Stimulated activated CD8-positive, alpha-beta memory T cell treated with anti-CD3 and anti-CD28 coated beads, Interleukin-7, amount 100 ng/mL, for 1 hour (primary cell): Measurements from ENCODE around the gene SFXN5.

Experiments
- DNase-seq, 2 donors: peaks; one replicate each; pipeline ENCODE4 v3.0.0-alpha.2; 2020; ENCODE audit warnings: low read depth in 2 of 2

The SFXN5 gene

DNA sequence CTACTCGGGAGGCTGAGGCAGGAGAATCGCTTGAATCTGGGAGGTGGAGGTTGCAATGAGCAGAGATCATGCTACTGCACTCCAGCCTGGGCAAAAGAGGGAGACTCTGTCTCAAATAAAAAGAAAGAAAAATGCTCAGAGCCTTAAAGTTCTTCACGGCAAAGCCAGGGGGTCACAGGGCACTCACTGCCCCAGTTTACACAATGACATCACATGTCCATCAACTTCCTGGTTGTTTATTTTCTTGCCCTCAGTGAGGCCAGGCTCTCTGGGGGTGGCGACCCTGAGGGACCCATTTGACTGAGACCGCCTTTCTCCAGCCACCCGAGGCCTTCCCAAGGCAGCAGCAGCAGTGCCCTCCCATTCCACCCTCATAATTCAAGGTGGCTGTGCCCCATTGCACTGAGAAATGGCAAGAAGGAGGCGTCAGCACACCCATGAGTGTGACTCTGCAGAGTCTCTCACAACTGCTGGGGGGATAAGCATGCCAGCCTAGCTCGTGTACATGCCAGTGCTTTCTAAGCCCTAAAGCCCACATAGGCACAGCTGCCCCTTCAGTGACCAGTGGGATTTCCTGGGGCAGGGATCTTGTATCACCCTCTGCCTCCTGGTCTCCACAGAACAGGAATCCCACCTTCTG is 50.0 kb downstream of the SFXN5 start:
- DNase-seq: no peak

GRCh38 chr2:73020657-73021370 is 50.7 kb downstream of the SFXN5 start:
- DNase-seq: no peak

GRCh38 chr2:73020306-73020656 is 51.2 kb downstream of the SFXN5 start:
- no peak for DNase-seq

- no peak for DNase-seq
Measured at GRCh38 chr2:73018188-73018825, 53.2 kb downstream of the SFXN5 start.

- no peak for DNase-seq
Measured at GRCh38 chr2:73013936-73014335, 57.6 kb downstream of the SFXN5 start.

GRCh38 chr2:73009177-73009839 is 62.2 kb downstream of the SFXN5 start:
- no peak for DNase-seq

DNA sequence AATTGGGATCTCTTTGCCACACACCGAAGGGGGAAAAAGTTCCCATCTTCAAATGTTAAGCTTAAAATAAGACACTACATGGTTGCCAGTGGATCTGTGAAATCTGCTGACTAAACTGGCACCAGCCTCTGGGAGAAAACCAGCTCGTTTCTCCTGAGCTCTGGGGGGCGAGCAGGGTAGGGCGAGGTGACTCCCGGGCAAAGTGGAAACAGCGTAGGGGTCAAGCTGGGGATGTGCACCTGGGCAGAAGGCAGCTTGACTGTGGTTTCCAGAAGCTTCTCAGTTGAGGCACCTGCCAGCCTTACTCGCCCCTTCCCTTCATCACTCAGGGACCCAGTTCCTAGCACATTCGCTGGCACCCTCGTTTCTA is 62.8 kb downstream of the SFXN5 start:
- no peak for DNase-seq

- DNase-seq: no peak
Measured at GRCh38 chr2:73007991-73008765, 63.3 kb downstream of the SFXN5 start.

DNA sequence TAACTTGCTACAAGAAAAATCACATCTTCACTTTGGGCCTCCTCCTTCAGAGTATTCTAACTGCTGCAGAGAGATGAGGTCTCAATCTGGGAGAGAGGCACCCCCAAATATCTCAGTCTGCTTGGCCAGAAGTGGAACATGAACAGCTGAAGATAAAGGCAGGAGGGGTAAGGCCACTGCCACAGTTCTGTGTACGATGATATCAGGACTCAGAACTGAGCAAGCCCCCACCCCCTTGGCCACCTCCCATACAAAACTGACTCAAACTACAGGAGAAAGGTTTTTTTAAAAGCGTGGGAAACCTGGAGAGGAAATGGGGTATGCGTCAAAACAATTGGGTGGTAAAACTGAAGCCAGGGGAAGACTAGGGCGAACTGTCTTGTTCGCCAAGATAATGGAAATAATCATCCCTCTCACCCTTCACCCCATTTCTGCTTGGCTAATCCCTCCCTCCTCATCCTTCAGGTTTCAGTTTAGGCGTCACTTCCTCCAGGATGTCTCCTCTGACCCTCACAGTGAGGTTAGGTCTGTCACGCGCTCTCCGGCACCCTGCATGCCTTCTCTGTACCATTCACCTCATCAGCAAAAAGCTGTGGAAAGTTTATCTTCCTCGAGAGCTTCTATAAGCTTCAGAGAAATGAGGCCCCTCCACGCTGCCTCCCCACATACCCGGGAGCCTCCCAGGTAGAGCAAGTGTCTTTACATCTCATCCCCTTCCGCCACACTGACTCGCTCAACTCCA is 64.4 kb downstream of the SFXN5 start:
- DNase-seq: no peak

DNA sequence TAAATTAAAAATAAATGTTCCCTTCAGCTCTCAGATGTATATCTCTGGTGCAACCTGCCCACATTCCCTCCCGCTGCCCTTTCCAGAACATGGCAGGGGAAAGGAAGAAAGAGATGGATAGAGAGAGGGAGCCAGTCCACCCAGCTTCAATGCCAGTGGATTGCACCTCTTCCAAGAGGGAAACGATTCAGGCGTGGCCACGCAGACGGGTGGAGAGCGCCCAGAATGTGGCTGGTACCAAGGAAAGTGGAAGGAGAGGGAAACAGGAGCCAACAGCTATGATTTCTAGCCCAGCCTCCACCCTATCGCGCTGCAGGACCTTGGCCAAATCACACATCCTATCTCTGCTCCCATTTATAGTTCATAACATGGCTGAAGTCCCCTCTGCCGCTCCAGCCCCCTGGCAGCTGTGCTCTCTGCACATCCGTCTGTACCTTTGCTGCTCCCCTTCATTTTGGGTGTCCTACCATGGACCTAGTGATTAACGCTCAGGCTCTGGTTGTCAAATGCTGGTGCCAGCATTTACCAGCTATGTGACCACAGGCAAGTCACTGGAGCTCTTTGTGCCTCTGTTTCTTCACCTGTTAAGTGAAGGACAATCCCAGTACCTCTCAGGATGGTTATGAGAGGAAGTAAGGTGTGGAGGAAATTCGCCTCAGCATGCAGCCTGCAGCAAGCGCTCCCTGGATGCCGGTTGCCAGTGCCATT is 66.5 kb downstream of the SFXN5 start:
- DNase-seq: no peak

- no peak for DNase-seq
Measured at GRCh38 chr2:73004466-73004865, 67.0 kb downstream of the SFXN5 start.

DNA sequence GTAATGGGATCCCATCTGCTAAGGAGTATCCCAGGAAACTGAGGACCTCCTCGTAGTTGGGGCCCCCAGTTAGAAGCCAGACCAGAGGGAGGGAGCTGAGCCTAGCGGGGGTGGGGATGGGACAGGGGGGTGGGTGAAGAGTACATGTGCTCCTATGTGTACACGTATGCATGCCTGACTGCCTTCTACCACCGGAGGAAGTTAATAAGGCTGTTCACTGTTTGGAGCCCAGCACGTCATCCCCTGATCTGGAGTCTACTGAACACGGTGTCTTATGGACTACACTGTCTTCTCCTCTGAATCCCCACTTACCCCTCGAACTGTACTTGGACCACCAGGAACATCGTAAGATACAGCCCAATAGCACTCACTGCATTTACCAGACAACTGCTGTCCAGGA is 68.5 kb downstream of the SFXN5 start:
- no peak for DNase-seq

- DNase-seq: no peak
Measured at GRCh38 chr2:73000808-73001570, 70.5 kb downstream of the SFXN5 start.

- DNase-seq: no peak
Measured at GRCh38 chr2:72999729-73000725, 71.5 kb downstream of the SFXN5 start.

GRCh38 chr2:72998724-72999123 is 72.8 kb downstream of the SFXN5 start:
- DNase-seq: no peak

- no peak for DNase-seq
Measured at GRCh38 chr2:72998234-72998651, 73.3 kb downstream of the SFXN5 start.

- DNase-seq: no peak
Measured at GRCh38 chr2:72996117-72996502, 75.4 kb downstream of the SFXN5 start.

DNA sequence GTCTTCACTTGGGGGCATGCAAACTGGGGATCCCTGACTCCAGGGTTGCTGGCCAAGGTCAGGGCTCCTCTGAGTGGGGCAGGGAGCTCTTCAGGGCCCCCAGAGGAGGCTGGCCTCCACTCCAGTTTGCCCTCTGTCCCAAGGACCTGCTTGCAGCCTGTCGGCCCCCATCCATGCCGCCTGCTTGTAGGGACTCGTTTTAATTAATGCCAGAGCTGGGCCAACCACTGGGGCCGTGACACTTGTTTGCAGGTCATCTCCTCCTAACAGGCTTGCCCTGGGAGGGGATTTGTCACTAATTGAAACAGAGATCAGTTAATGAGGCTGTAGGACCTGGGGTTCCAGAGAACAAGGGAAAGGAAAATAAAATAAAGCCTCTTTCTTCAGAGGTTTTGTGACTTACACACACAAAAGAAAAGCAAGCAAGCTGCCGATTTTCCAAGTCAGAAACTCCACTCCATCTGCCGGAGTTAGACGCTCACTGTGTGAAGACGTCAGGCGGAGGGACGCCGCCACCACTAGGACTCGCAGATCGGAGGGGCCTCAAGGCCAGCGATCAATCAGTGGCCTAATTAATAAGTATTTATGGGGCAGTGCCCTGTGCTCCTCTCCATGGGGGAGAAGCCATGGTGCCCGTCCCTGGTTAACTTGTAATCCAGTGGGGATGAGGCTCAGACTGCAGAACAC is 75.9 kb downstream of the SFXN5 start:
- no peak for DNase-seq
